Fibroblast of pulmonary artery (primary cell): ENCODE data around the gene PALD1.
A peak's percentile ranks its signal among the peaks of the same experiment; 100 is the strongest.

ENCODE experiments used
- DNase-seq: peaks from one replicate; pipeline ENCODE4 v3.0.0-alpha.2; 2010; ENCODE audit warnings: low read depth
- H3K4me3 ChIP-seq: replicated peaks from 2 replicates; pipeline ENCODE4 v1.5.1; 2011; ENCODE audit warnings: low read depth, mild to moderate bottlenecking, control low read depth, low read length, moderate library complexity
- CTCF ChIP-seq: IDR thresholded peaks from 2 replicates; pipeline ENCODE4 v1.5.1; 2011; ENCODE audit warnings: mild to moderate bottlenecking, control low read depth, low read length, inconsistent platforms; ENCODE audit errors: missing control alignments

The PALD1 gene

GRCh38 chr10:70515035-70515667 lies 36.6 kb downstream of the PALD1 start:
- TF ChIP-seq CTCF, result no peak
- no peak overlapping the region for H3K4me3 ChIP-seq
- no peak for DNase-seq

DNA sequence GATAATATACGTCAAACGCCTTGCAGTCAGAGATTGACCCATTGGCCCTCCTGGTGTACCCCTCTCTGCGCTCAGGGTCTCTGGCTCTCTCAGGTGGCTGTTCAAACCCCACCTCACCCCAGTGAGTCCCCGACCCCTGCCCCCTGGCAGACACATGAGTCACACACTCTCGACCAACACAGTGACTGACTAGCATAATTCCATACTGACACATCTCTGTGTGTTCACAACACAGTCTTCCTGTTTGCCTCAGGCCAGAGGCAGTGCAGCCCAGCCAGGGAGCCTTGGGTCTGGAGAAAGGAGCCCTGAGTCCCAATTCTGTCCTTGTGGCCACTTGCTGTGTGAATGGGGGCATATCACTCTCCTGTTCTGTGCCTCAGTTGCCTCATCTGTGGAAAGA lies 40.1 kb downstream of the PALD1 start:
- peak; percentile 8 for DNase-seq
- H3K4me3 ChIP-seq, result no peak overlapping the region
- TF ChIP-seq CTCF, result no peak

GRCh38 chr10:70523057-70523456 lies 44.5 kb downstream of the PALD1 start:
- no peak overlapping the region for H3K4me3 ChIP-seq
- TF ChIP-seq CTCF, result no peak

GRCh38 chr10:70523549-70523948 lies 45.0 kb downstream of the PALD1 start:
- no peak for TF ChIP-seq CTCF
- DNase-seq, result no peak
- H3K4me3 ChIP-seq, result no peak overlapping the region

More at GRCh38 chr10:70523057-70523456, 44.5 kb downstream of the PALD1 start:
- DNase-seq, result no peak

DNA sequence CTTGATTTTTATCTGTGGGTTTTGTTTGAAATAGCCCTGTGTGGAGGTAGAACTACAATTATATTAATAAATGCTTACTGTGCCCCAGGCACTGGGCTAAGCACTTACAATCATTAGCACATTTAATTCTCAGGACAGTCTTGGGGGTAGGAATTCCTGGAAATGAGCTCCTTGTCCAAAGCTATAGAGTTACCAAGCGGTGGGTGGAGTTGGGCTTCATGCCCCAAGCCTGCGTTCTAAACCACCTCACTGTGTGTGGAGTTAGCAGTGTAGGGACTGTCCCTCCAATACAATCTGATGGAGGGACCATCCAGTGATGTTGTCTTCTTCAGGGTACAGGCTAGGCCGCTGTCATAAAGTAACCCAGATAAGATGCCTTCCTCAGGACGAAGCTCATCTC lies 49.7 kb downstream of the PALD1 start:
- DNase-seq, result no peak
- TF ChIP-seq CTCF, result no peak

GRCh38 chr10:70528741-70529362 lies 50.3 kb downstream of the PALD1 start:
- TF ChIP-seq CTCF, result no peak
- H3K4me3 ChIP-seq, result no peak overlapping the region
- peak; percentile 68 for DNase-seq

More for the DNA sequence above, 49.7 kb downstream of the PALD1 start:
- no peak overlapping the region for H3K4me3 ChIP-seq

DNA sequence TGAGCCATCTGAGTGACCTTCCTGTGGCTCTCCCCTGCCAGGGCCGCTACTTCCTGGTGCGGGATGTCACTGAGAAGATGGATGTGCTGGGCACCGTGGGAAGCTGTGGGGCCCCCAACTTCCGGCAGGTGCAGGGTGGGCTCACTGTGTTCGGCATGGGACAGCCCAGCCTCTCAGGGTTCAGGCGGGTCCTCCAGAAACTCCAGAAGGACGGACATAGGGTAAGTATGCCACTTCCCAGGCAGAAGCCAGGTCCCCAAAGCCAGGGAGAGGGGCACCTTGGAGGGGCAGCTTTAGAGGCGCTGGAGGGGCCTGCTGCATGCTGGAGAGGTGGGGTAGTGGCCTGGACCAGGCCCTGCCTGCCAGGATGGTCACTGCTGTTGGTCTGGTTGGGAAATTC lies 51.3 kb downstream of the PALD1 start:
- no peak overlapping the region for H3K4me3 ChIP-seq
- no peak for TF ChIP-seq CTCF
- no peak for DNase-seq
